Liver (tissue), 3 donors: Measurements from ENCODE around the gene IQCC.

Experiments
- ATF3 ChIP-seq: IDR thresholded peaks from 2 replicates; pipeline ENCODE4 v1.6.1; 2016; ENCODE audit warnings: antibody characterized with exemption
- CTCF ChIP-seq: fragments of 150-350 bp; IDR thresholded peaks from 2 replicates; pipeline ENCODE4 v1.5.1; 2017; ENCODE audit warnings: improper control_type of control experiment, low read depth, low read length; ENCODE audit not compliant: missing input control
- FOXA1 ChIP-seq: IDR thresholded peaks from 2 replicates; pipeline ENCODE4 v1.6.1; 2016; ENCODE audit warnings: antibody characterized with exemption
- GABPA ChIP-seq, 2 donors: IDR thresholded peaks in 1 of 2; conservative IDR thresholded peaks in 1 of 2; 2 replicates each; pipeline ENCODE4 v1.6.1; 2016; ENCODE audit warnings: antibody characterized with exemption in 2 of 2, mild to moderate bottlenecking in 1 of 2, moderate library complexity in 1 of 2
- HNF4A ChIP-seq, 2 donors: conservative IDR thresholded peaks; 2 replicates each; pipeline ENCODE4 v1.6.1; 2016; ENCODE audit warnings: antibody characterized with exemption in 2 of 2, mild to moderate bottlenecking in 2 of 2
- HNF4G ChIP-seq: IDR thresholded peaks from 2 replicates; pipeline ENCODE4 v1.6.1; 2016; ENCODE audit warnings: antibody characterized with exemption
- MAX ChIP-seq: IDR thresholded peaks from 2 replicates; pipeline ENCODE4 v1.6.1; 2016; ENCODE audit warnings: antibody characterized with exemption
- RAD21 ChIP-seq, 2 donors: IDR thresholded peaks; 2 replicates each; pipeline ENCODE4 v1.6.1; 2016; ENCODE audit warnings: antibody characterized with exemption in 2 of 2, mild to moderate bottlenecking in 2 of 2
- TAF1 ChIP-seq: conservative IDR thresholded peaks from 2 replicates; pipeline ENCODE4 v1.6.1; 2016; ENCODE audit warnings: antibody characterized with exemption, mild to moderate bottlenecking
- YY1 ChIP-seq: IDR thresholded peaks from 2 replicates; pipeline ENCODE4 v1.6.1; 2016; ENCODE audit warnings: antibody characterized with exemption, mild to moderate bottlenecking
- ZBTB33 ChIP-seq: IDR thresholded peaks from 2 replicates; pipeline ENCODE4 v1.6.1; 2016; ENCODE audit warnings: antibody characterized with exemption
- donor health status: healthy.
- donor health status: healthy.

- TF ChIP-seq CTCF (no peak), TAF1 (no peak), GABPA (IDR thresholded peaks at IDR 0.05 in 1 of 2, conservative IDR thresholded peaks at IDR 0.05 in 1 of 2) (no peak), ZBTB33 (no peak), RAD21 (IDR thresholded peaks at IDR 0.05) (no peak), YY1 (no peak), ATF3 (no peak), FOXA1 (no peak), HNF4A (conservative IDR thresholded peaks at IDR 0.05) (no peak), HNF4G (no peak), MAX (no peak)
These were observed 23.3 kb downstream of the IQCC start for GRCh38 chr1:32228771-32229170.
